KMS-11 (cell line): Measurements from ENCODE around the gene XRCC5.

Source experiments
- H2AFZ ChIP-seq: fragments of 200-600 bp; sonication (generic); 2 replicates; pipeline ENCODE4 v1.6.1; 2016; ENCODE audit warnings: antibody characterized with exemption, mixed run types, low read depth
- H3K27ac ChIP-seq: fragments of 200-600 bp; sonication (generic); 2 replicates; pipeline ENCODE4 v1.6.1; 2016; ENCODE audit warnings: mild to moderate bottlenecking, mixed run types
- H3K27me3 ChIP-seq: fragments of 200-600 bp; sonication (generic); 2 replicates; pipeline ENCODE4 v1.6.1; 2017; ENCODE audit warnings: mild to moderate bottlenecking, low read depth, mixed run types, moderate library complexity; ENCODE audit not compliant: insufficient read depth
- H3K36me3 ChIP-seq: fragments of 200-600 bp; sonication (generic); 2 replicates; pipeline ENCODE4 v1.6.1; 2017; ENCODE audit warnings: mild to moderate bottlenecking, mixed run types; ENCODE audit not compliant: insufficient read depth
- H3K4me1 ChIP-seq: fragments of 200-600 bp; sonication (generic); 2 replicates; pipeline ENCODE4 v1.6.1; 2016; ENCODE audit warnings: mild to moderate bottlenecking, low read depth, mixed run types; ENCODE audit not compliant: poor library complexity, severe bottlenecking
- H3K4me2 ChIP-seq: fragments of 200-600 bp; sonication (generic); 2 replicates; pipeline ENCODE4 v1.7.0; 2016; ENCODE audit warnings: mild to moderate bottlenecking, mixed run types
- H3K4me3 ChIP-seq: fragments of 200-600 bp; sonication (generic); IDR thresholded peaks from 2 replicates; pipeline ENCODE4 v1.6.1; 2017; ENCODE audit warnings: low read depth, low read length, mixed read lengths; ENCODE audit not compliant: insufficient read depth
- H3K79me2 ChIP-seq: fragments of 200-600 bp; sonication (generic); 2 replicates; pipeline ENCODE4 v1.6.1; 2016; ENCODE audit warnings: low read depth, mixed run types; ENCODE audit not compliant: insufficient read depth
- H3K9ac ChIP-seq: fragments of 200-600 bp; sonication (generic); 2 replicates; pipeline ENCODE4 v1.6.1; 2016; ENCODE audit warnings: mild to moderate bottlenecking, mixed run types
- H4K20me1 ChIP-seq: fragments of 200-600 bp; sonication (generic); 2 replicates; pipeline ENCODE4 v1.6.1; 2016; ENCODE audit warnings: mild to moderate bottlenecking, mixed run types; ENCODE audit not compliant: insufficient read depth
- TF ChIP-seq, protein P1 (sequence below): fragments of 200-600 bp; sonication (generic); conservative IDR thresholded peaks from 2 replicates; pipeline ENCODE4 v1.6.1; 2017; ENCODE audit warnings: low read depth, mild to moderate bottlenecking, antibody characterized with exemption, low read length, moderate library complexity, mixed read lengths

XRCC5 gene

DNA sequence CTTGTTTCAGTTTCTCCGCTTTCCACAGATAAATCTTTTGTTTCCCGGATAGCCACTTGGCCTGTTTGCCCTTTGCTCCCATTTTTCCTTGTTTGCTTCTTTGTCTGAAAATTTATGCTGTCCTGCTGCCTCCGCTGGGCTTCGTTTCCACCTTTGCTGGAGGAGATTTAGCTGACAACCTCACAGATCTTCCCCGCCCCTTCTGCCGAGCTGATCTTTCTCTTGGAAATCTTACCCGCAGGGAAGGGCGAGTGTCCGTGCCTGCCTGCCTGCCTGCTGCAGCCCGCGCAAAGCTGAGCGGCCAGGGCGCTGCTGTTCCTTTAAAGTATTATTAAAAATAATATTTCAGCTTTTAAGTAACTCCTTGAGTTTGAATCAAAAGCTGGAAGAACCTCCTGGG is 1.4 kb upstream of the XRCC5 start:
- Histone ChIP-seq H3K27me3 (no peaks in the 10 kb centered on the region), H3K27ac (no peak overlapping the region), H3K9ac (no peak overlapping the region), H2AFZ (peak overlapping the region; percentile 17; the same call in 1 of the 2 replicates), H3K79me2 (peaks cover 34% of the 10 kb centered on the region), H3K36me3 (no peaks in the 10 kb centered on the region; the same call in 1 of the 2 replicates), H4K20me1 (no peaks in the 10 kb centered on the region), H3K4me2 (no peak overlapping the region), H3K4me1 (peaks cover 33% of the 10 kb centered on the region), H3K4me3 (no peak overlapping the region)
- TF ChIP-seq, protein P1, sequence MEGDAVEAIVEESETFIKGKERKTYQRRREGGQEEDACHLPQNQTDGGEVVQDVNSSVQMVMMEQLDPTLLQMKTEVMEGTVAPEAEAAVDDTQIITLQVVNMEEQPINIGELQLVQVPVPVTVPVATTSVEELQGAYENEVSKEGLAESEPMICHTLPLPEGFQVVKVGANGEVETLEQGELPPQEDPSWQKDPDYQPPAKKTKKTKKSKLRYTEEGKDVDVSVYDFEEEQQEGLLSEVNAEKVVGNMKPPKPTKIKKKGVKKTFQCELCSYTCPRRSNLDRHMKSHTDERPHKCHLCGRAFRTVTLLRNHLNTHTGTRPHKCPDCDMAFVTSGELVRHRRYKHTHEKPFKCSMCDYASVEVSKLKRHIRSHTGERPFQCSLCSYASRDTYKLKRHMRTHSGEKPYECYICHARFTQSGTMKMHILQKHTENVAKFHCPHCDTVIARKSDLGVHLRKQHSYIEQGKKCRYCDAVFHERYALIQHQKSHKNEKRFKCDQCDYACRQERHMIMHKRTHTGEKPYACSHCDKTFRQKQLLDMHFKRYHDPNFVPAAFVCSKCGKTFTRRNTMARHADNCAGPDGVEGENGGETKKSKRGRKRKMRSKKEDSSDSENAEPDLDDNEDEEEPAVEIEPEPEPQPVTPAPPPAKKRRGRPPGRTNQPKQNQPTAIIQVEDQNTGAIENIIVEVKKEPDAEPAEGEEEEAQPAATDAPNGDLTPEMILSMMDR: no peak

DNA sequence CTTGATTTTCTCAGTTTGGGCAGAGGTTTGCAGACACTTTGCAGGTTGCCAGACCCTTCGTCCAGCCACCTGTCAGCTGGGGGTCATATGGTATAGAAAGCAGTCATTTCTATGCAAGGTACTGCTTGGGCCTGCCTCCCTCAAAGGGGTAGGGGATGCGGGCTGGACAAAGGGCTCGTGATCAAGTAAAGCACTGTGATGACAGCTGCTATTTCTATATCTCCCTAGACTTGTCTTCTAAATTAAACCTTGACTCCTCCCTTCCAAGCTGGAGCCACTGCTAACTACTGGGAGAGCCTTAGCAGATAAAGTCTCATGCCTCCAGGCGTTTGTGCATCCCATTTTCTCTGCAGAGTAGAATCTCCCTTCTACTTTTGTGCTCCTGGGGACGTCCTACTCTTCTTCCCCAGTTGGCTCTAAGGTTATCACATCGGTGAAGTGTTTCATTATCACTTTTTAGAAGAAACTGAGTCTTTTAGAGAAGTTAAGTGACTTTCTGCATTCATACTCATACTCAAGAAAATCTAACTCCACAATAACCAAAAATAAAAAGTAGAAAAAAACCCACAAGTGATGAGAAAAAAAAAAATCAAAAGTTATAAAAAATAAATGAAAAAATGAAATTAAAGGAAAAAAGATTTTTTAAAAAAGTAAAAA is 710 bp upstream of the XRCC5 start:
- TF ChIP-seq, protein P1: no peak
- no peaks in the 10 kb centered on the region for H4K20me1 ChIP-seq
- peak overlapping the region; percentile 72 for H3K27ac ChIP-seq
- peaks cover 40% of the 10 kb centered on the region for H3K4me1 ChIP-seq
- no peak overlapping the region for H3K4me3 ChIP-seq
- H3K9ac ChIP-seq: peak overlapping the region; percentile 69
- no peaks in the 10 kb centered on the region for H3K27me3 ChIP-seq
- H3K79me2 ChIP-seq: peaks cover 34% of the 10 kb centered on the region
- no peaks in the 10 kb centered on the region; the same call in 1 of the 2 replicates for H3K36me3 ChIP-seq
- peak overlapping the region; percentile 74 for H3K4me2 ChIP-seq
- H2AFZ ChIP-seq: peak overlapping the region; percentile 17; the same call in 1 of the 2 replicates

DNA sequence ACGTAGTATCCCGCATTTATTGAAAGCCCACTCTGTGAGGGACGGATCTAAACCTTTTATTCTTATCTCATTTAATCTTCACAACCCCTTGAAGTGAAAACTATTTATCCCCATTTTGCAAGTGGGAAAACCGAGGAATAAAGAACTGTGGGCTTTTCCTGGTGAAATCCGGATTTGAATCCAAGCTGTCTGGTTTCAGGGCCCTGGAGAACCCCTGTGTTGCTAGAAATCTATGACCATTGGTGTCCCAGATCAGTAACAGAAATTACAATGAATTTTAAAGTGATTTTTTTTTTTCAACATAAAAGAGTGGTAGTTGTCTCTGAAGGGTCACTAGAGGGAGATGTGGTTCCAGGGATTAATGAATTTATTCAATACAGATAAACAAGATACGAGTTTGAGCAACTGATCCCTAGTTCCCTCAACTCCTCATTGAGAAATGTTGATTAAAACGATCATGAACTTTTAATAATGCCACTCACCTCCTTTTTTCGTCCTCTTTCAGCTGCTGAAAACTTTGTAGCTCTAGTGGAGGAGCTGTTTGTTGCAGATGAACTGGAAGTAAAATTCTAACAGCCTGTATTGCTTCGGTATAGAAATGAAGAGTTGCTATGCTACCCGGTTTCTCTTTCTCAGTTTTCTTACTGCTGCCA is 940 bp downstream of the XRCC5 start:
- H3K4me1 ChIP-seq: peaks cover 51% of the 10 kb centered on the region
- H2AFZ ChIP-seq: no peak overlapping the region

DNA sequence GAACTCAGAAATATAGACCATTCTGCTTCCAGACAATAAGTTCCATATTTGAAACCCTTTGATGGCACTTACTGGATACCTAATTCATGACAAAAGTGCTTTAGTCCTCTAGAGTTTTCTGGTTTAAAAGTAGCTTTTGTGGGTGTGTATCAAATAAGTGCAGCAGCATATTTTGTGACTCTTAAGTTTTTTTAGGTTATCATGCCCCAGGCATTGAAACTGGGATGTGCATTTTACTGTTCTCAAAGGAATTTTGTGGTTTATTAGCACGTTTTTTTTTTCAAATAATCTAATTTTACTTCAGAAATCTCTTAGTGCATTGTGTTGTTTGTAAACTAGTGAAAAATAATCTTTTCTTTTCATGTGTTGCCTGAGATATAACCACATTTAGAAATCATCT is 1.5 kb downstream of the XRCC5 start:
- H4K20me1 ChIP-seq: no peaks in the 10 kb centered on the region
- peaks cover 56% of the 10 kb centered on the region for H3K4me1 ChIP-seq

More for the DNA sequence above, 940 bp downstream of the XRCC5 start:
- Histone ChIP-seq H3K9ac (peak overlapping the region; percentile 69), H3K27me3 (no peaks in the 10 kb centered on the region), H3K4me3 (no peak overlapping the region), H3K27ac (peak overlapping the region; percentile 72), H4K20me1 (no peaks in the 10 kb centered on the region), H3K79me2 (peaks cover 36% of the 10 kb centered on the region), H3K4me2 (peak overlapping the region; percentile 97), H3K36me3 (no peaks in the 10 kb centered on the region; the same call in 1 of the 2 replicates)
- TF ChIP-seq, protein P1: peak; percentile 69

More for the DNA sequence above, 1.5 kb downstream of the XRCC5 start:
- TF ChIP-seq, protein P1: no peak
- Histone ChIP-seq H3K4me2 (peak overlapping the region; percentile 97), H3K79me2 (peaks cover 42% of the 10 kb centered on the region), H3K9ac (peak overlapping the region; percentile 69), H3K36me3 (no peaks in the 10 kb centered on the region; the same call in 1 of the 2 replicates), H2AFZ (no peak overlapping the region), H3K27ac (peak overlapping the region; percentile 72), H3K4me3 (no peak overlapping the region), H3K27me3 (no peaks in the 10 kb centered on the region)
